Esophagus squamous epithelium (tissue), 4 donors: ENCODE measurements around the gene TBX6.

Experiments
- CTCF ChIP-seq, 6 experiments: fragments of 450-650 bp in 4 of 6; fragments of 200-600 bp in 2 of 6; sonication (generic) in 2 of 6; IDR thresholded peaks; one replicate each; pipeline ENCODE4 v1.5.1; 2016 to 2019; ENCODE audit warnings: antibody characterized with exemption in 6 of 6, mild to moderate bottlenecking in 4 of 6, moderate library complexity in 4 of 6
- POLR2A ChIP-seq, 4 donors: fragments of 450-650 bp; IDR thresholded peaks; one replicate each; pipeline ENCODE4 v1.6.1; 2017; ENCODE audit warnings: antibody characterized with exemption in 4 of 4, mild to moderate bottlenecking in 4 of 4, moderate library complexity in 3 of 4

GRCh38 chr16:30068333-30068732, 23.4 kb downstream of the TBX6 start:
- no peak for TF ChIP-seq CTCF (IDR thresholded peaks at IDR 0.05)
- no peak for TF ChIP-seq POLR2A (IDR thresholded peaks at IDR 0.05)
